Stimulated activated CD4-positive, alpha-beta T cell treated with anti-CD3 and anti-CD28 coated beads, Interleukin-1b, Interleukin-23, amount 100 ng/mL, for 48 hours (primary cell): Measurements from ENCODE around the gene WFS1.

Experiments used
- DNase-seq: peaks from one replicate; pipeline ENCODE4 v3.0.0-alpha.2; 2020

Gene WFS1

GRCh38 chr4:6281436-6282313 is 12.0 kb downstream of the WFS1 start:
- no peak for DNase-seq

DNA sequence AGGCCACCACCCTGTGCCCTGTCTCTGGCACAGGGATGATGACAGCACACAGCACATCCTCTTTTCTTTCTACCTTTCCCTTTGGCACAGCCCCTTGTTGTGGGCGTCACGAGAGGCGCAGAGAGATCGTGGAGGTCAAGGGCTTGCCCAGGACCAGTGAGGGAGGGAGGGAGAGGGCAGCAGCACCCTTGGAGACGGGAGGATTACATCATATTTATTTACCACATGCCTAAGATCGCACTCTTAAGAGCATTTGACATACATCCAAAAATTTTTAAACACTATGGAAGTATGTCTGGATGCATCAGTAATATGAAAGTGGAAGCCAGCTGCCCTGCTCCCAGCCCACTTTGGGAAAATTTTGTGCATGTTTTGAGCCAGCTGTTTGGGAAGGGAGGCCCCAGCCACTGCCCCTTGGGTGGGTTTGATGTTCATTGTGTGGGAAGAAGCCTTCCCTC is 12.7 kb downstream of the WFS1 start:
- DNase-seq = no peak

- no peak for DNase-seq
Observed at GRCh38 chr4:6283282-6283681, 13.6 kb downstream of the WFS1 start.

DNA sequence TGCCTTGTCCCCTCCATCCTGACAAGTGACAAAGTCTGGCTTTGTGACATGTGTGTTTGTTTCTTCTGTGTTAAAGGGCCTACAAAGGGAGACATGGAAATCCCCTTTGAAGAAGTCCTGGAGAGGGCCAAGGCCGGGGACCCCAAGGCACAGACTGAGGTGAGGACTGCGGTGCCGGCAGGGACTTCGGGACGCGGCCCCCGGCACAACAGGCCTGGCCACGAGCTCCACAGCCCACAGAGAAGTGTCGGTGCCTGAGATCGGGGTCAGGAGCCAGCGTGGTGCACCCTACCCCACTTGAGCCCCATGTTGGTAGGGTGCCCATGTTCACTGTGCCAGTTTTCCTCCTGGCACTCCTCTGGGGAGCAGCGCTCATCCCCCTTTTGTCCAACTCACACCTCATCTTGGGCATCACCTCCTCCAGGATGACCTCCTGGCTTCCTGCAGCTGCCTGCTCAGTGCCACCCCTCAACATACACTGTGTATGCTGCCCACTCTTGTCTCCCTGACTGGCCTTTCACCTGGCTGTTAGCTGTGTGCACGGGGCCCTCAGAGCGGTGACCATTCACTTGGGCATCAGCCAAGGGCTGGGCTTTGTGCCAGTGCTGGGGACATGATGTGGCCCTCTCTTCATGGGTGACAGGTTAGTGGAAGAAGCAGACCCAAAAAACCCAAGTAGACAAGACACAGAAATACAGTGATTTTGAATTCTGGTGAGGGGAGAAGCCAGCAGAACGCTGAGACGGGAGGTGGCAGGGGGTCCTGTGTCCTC is 17.6 kb downstream of the WFS1 start:
- no peak for DNase-seq

- no peak for DNase-seq
Observed at GRCh38 chr4:6288342-6288741, 18.7 kb downstream of the WFS1 start.

- DNase-seq = no peak
Observed at GRCh38 chr4:6288871-6289270, 19.2 kb downstream of the WFS1 start.

- no peak for DNase-seq
Observed at GRCh38 chr4:6290256-6290655, 20.6 kb downstream of the WFS1 start.

GRCh38 chr4:6290769-6291547 is 21.3 kb downstream of the WFS1 start:
- DNase-seq = no peak

GRCh38 chr4:6291784-6292297 is 22.2 kb downstream of the WFS1 start:
- no peak for DNase-seq

DNA sequence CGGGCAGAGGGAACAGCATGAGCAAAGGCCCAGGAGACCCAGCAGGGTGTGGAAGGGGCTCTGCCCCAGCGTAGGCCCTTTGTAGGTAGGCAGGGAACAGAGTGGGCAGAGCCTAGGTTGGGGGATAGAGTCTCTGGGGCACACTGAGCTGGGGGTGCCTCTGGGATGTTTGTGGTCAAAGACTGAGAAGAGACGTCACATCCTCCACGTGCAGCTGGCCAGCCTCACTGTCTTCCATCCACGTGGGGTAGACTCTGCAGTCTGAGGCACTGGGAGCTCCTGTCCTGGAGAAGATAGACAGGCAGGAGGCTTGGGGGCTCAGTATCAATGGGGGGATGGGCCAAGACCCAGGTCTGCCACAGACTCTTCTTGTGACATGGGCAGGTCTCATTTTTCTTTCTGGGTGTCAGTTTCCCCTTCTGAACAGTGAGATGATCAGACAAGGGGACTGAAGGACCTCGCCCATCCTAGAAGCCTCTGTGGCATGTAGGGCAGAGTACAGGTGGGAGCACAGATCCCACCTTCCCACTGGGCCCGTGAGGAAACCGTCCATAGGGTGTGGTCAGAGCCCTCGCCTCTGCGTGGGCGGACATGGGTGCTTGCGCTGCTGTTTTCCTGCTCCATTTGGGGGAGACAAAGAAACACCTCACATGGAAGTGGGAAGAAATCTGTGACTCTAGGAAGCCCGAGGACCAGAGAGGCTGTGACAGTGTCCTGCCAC is 22.9 kb downstream of the WFS1 start:
- no peak for DNase-seq

- DNase-seq = no peak
Observed at GRCh38 chr4:6293097-6293445, 23.4 kb downstream of the WFS1 start.

DNA sequence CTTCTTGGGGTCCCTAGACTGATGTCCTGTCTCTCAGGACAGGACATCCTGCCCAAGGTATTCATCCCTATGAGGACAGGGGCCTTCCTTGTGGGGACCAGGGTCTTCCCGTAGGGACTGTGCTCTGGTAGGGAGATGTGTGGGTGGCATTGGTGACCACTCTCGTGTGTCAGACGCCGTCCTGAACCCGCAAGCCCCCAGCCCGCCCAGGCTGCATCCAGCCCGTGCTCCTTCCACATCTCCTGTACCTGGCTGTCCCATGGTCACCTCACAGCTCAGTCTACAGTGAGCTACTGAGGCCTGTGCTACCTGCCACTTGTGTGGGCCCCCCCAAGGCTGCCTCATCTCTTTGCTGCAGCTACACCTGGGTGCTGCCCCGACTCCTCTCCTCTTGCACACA is 24.0 kb downstream of the WFS1 start:
- DNase-seq = no peak

- no peak for DNase-seq
Observed at GRCh38 chr4:6294705-6295421, 25.2 kb downstream of the WFS1 start.

- DNase-seq = no peak
Observed at GRCh38 chr4:6295495-6295894, 25.8 kb downstream of the WFS1 start.

- no peak for DNase-seq
Observed at GRCh38 chr4:6296026-6296425, 26.4 kb downstream of the WFS1 start.

DNA sequence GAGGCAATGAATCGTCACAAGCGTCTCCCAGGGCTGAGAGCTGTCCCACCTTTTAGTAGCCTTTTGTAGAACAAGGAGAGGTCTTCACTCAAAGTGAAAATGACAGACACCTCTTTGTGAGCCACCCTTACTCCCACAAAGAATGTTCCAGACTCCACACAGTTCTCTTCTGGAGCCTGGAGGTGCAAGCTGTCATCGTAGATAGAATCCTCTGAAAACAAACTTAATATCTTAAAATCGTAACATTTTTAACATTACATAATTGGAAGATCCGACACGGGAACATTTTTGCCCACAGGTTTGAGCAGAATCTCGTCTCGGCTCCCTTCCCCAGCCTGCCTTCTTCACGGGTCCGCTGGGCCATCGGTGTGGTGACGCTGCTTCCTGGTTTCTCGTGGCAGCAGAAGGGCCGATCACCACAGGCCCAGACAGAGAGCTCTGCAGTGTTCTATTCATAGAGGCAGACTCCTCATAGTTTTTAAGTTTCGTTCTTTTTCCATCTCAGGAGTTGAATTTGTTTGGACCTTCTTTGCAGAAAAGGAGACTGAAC is 27.7 kb downstream of the WFS1 start:
- DNase-seq = no peak

DNA sequence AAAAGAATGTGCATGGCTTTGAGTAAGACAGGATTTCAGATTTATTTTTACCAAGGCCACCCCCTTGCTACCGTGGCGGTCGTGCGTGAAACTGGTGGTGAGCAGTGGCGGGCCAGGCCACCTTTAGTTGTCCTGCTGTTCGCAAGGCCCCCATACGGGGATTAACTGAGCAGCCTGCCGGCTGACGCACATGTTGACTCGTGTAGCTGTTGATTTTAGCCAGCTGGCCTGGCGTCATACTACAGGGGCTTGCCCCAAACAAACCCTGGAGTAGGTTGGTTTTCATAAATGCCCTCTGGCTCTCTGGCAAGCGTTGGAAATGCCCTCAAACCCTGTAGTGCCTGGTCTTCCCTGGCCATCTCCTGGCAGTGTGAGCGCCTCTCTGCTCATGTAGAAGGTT is 28.4 kb downstream of the WFS1 start:
- no peak for DNase-seq

DNA sequence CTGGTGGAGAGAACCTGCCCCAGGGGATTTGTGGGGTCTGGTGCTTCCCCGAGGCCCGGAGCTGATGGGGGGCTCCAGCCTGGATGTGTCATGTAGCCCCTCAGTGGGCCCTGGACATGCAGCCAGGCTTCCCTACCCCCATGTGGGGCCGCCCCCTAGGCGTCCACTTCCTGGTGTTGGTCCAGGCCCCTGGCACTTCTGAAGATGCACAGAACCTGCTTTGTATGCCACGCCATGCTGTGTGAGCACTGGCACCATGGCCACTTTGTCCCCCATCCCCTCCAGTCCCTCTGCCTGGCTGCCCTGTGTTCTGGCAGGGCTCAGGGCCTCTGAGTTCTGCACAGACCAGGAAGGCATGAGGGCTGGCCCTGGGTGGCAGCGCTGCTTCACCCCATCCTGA is 29.2 kb downstream of the WFS1 start:
- DNase-seq = no peak

DNA sequence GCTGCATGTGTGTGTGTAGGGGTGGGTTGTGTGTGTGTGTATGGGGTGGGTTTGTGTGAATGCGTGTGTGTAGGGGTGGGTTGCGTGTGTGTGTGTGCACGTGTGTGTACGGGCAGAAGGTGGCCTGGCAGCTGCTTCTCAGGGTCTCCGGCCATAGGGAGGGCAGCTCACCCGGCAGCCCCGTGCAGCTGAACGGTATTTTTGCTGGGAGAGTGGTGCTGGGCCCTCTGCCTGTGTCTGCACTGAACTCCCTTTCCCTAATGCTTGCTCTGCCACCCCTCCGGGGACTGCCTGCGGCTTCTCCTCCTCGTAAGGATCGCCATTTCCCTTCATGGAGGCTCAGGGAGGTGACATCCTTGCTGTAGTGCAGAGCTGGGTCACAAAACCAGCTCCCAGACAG is 30.2 kb downstream of the WFS1 start:
- DNase-seq = no peak

GRCh38 chr4:6300359-6300758 is 30.7 kb downstream of the WFS1 start:
- DNase-seq = no peak

DNA sequence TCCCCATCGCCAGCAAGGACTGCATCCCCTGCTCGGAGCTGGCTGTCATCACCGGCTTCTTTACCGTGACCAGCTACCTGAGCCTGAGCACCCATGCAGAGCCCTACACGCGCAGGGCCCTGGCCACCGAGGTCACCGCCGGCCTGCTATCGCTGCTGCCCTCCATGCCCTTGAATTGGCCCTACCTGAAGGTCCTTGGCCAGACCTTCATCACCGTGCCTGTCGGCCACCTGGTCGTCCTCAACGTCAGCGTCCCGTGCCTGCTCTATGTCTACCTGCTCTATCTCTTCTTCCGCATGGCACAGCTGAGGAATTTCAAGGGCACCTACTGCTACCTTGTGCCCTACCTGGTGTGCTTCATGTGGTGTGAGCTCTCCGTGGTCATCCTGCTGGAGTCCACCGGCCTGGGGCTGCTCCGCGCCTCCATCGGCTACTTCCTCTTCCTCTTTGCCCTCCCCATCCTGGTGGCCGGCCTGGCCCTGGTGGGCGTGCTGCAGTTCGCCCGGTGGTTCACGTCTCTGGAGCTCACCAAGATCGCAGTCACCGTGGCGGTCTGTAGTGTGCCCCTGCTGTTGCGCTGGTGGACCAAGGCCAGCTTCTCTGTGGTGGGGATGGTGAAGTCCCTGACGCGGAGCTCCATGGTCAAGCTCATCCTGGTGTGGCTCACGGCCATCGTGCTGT is 31.5 kb downstream of the WFS1 start:
- no peak for DNase-seq
